SW480 (cell line): ENCODE results near the gene OVAAL.

Experiments
- DNase-seq: peaks from one replicate; pipeline ENCODE4 v3.0.0-alpha.2; 2016; ENCODE audit warnings: low spot score

OVAAL gene

DNA sequence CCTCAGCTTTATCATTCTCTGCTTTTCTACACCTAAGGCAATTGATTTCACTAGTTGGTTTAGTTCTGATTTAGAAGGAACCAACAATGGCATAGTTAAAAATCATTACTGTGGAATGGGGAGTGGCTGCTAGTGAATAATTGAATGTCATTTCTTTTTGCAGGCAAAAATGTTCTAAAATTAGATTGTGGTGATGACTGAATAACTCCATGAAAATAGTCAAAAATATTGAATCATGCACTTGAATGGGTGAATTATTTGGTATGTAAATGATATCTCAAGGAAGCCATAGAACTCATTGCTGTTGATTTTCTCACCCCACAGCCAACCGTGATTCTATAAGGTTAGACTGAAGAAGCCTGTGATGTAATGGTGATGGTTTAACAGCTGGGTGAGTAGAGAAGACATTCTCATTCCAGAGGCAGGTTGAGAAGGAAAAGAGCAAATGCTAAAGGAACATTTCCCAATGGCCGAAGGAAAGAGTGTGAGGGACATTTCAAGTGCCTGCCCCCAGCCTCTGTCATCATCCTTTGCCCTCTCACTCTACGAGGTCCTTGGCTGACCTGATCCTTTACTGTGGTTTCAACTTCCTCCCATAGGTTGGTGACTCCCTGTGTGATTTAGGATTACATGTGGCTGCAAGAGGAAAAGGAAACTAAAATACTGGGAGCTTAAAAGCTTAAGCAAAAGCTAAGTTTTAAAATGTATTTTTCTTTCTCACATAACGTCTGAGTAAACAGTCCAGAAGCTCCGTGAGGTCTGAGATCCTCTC is 12.5 kb downstream of the OVAAL start:
- DNase-seq = no peak

DNA sequence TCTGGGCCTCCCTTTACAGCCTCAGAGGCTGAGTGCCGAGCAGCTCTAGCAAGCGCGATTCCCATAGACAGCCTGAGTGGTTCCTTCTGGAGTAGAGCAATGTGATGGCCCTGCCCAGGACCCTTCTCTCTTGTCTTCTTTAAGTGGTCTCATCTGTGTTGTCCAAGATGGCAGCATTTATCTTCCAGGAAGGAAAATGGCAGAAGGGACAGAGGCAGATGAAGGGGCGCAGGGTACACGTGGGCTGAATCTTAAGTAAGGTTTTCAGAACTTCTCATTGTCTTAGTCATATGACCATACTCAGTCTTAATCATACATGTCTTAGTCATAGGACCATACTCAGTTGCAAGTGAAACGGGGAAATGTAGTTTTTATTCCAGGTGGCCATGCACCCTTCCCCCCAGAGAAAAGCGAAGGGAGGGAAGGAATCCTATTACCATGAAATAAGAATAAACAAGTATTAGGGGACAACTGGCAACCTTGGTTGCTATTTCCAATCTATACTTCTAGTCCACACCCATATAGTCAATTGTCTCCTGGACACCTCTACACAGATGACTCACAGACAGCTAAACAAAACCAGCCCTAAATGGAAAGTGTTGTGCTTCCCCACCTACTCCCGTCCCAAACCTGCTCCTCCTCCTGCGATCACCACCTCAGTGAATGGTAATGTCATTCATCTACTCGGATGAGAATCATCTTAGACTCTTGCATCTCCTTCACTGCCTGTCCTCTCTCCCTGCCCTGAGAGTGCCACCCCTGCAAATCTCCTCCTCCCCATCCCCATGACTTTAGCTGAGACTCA is 13.3 kb downstream of the OVAAL start:
- peak; percentile 39 for DNase-seq

DNA sequence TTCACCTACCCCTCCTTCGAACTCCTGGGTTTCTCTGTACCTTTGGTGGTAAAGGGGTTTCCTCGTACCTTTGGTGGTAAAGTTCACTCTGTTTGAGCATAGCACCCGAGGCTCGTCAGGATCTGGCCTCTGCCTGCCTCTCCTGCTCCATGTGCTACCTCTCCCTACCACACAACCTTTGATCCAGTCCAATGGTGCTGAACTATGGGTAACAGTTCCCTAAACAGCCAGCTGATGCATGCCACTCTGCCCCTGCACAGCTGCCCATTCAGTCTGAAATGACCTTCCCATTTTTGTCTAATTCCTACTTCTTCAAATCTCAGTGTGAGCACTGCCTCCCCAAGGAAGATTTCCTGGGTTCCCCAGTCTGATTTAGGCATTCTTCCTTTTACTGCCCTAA is 14.0 kb downstream of the OVAAL start:
- no peak for DNase-seq

DNA sequence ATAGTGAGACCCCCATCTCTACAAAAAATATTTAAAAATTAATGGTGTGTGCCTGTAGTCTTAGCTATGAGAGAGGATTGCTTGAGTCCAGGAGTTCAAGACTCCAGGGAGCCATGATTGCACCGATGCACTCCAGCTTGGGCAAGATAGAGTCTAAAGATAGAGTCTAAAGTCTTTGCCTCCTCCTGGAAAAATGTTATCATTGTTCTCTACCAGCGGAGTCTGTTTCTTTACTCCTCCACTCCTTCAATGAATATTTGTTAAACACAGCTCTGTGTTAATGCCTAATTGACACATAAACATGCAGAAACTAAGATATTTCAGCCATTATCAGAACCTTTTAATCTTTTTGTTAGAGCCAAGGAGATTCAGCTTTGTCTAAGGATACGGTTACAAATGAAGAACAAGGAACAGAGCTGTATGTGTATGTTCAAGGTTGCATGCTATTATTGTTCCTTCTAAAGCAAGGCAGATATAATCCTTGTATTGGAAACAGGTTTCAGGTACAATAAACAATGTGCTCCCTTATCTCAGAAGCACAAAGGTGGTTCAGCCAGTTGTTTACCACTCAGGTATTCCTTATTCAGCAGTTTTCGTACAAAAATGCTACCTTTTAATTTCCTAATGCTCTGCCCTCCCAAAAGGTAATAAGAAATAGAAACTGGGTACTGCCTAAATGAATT is 15.4 kb downstream of the OVAAL start:
- no peak for DNase-seq

DNA sequence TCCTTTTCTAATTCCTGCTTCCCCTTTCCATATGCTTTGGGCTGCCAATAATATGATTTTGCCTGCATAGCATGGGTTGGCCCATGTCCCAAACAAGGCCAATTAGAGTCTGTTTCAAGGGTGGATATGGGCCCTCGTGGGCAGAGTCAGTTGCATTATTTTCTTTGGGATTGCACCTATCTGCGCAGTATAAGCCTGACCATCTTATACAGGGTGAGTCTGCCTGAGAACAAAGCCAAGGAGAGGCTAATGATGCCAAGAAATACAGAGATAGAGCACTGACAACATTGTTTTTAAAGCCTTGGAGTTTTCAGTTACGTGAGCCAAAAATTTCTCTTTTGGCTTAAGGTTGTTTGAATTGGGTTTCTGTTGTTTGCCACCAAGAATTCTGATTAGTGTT is 18.6 kb downstream of the OVAAL start:
- DNase-seq = no peak

DNA sequence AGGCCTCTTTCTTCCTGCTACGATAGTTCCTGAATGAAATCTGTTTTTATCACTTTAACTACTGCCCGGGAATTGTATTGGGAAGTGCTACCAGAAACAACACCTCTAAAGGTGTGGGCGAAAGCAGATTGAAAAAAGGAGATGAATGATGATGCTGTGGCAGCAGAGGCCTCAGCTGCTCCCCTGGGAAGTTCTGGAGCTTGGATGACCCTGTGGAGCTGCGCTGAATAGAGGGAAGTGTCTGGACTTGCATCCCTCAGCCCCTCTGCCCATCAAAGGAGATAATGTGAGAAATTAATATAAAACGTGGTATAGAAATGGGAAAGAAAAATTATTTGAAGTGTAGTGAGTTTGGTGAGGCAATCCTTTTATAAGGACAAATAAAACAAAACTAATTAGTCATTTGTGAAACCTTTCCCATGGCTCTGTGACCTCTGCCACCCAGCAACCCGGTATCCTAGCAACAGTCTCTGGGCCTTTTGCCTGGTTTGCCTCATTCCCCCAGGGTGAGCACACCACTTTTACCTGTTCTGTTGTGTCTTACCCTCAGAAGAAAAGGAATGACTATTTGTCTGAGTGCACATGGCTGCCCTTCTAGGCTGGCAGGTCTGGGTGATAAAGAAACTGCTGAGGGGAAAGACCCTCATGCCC is 21.3 kb downstream of the OVAAL start:
- no peak for DNase-seq

DNA sequence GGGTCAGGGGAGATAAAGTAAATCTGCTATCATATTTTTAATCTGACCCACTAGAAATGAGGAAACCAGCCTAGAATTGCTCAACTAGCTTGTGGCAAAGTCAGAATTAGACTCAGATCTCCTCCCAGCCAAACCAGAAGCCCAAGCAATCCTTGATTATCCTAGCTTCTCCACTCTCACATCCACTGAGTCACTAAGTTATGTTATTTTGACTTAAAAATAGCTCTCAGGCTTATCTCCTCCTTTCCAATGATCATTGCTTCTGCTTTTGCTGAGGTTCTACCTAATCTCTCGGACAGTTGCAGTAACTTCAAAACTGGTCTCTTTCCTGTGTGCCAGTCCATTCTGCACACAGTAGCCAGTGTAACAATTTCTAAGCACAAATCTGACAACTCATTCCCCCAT is 22.9 kb downstream of the OVAAL start:
- no peak for DNase-seq

DNA sequence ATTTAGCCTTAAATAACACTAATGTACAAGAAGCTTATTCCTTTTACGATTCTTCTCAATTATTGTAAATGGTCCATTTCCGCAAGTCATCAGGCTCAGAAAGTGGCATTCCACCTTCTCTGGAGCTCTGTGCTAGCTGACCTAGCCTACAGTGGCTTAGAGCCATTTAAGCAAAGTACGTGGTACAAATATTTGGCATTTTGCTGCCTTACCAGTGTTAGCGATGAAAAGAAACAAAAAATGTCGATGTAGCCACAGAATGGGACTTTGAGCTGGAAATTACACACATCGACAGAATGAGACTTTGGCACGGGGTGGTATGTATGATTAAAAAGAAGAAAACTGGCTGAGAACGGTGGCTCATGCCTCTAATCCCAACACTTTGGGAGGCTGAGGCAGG is 26.1 kb downstream of the OVAAL start:
- no peak for DNase-seq

DNA sequence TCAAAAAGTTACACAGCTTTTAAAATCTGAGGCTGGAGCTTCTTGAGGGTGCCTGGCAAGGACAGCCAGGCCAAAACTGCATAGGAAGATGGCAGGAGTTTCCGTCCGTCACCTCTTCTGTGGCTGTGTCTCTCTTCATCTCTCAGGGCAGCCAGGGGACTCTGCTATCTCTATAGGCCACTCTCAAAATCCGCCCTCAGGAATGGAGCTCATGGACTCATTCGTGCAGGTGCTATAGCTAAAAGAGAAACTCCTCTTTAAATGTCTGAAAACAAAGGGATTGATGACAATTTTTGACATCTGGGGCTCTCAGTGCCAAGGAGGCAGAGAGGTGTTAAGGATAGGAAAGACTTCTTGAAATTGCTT is 27.2 kb downstream of the OVAAL start:
- no peak for DNase-seq

DNA sequence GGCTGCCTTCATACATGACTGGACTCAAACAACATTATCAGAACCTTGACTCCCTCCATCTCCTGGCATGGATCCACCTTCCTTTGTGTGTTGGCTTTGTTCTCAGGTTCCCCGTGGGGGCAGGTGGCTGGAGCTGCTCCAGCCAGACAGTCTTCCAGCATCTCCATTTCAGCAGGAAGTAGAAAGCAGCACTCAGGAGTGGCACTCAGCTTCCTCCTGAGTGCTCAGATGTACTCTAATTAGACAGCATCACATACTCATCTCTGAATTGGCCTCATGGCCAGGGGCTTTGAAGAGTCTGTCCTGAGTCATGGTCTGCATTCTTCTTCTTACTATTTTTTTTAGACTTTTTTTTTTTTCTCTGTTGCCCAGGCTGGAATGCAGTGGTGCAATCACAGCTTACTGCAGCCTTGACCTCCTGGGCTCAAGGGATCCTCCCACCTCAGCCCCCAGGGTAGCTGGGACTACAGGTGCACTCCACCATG is 27.9 kb downstream of the OVAAL start:
- DNase-seq = no peak

DNA sequence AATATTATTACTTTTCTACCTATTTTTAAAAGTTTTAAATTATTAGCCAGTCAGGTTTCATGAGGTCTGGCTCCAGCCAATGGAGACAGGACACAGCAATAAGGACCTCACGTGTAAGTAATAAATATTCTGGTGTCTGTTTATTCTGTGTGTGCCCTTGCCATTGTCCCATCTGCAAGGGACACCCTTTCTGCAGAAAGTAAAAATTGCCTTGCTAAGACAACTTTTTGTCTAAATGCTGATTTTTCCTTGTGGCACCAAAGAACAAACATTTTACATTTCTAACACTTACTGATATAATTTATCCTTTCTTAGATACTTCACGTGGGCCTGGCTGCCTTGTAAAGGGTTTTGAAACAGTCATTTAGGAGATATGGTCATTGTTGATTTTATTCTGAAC is 29.4 kb downstream of the OVAAL start:
- no peak for DNase-seq

DNA sequence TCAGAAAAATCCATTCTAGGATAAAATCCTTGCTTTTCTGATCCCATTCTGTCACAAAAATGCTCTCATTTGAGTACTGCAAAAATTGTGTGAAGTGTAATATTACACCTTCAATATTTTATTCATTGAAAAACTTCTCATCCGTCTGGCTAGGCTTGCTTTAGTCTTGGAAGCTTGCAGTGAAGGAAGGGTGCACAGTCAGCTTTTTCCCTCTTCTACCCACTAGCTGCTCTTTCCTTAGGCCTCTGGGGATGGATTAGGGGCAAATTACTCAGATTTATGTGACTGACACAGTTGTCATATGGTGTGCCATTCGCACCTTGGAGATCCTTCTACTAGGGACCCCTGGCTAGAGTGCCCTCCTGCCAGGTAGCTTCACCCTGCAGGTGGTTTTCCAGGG is 32.1 kb downstream of the OVAAL start:
- DNase-seq = no peak

DNA sequence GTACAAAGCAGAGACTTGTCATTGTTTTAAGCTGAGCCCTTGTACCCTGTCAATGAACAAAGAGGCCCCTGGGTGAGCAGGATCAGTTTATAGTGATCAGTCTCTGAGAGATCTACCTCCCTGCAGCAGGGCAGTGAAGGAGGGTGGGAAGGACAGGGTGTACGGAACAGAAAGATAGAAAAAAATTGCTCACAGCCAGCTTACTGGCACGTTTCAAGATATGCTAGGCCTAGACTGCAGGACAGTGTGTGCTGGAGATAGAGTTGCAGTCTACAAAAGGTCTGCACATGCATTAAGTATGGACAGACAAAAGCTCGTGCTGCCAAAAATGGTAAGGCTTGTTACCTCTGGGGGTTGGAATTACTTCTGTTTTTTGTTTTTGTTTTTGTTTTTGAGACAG is 34.6 kb downstream of the OVAAL start:
- no peak for DNase-seq

DNA sequence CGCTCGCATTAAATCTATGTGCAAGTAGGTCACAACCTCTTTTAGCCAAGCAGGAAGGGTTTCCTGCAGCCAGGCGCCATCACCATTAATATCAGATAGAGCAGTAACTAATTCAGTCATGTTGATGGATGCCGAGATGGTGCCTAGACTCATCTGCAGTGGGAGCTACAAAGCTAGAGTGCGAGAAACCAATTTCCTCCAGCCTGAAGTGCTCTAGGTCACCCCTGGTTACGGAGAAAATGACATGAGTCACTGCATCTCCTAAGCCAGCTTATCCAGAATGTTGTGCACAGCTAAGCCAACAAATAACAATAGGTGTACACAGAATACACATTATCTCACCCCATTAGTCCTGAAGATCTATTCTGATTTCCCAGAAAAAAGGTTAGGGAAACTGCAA is 36.0 kb downstream of the OVAAL start:
- DNase-seq = no peak

DNA sequence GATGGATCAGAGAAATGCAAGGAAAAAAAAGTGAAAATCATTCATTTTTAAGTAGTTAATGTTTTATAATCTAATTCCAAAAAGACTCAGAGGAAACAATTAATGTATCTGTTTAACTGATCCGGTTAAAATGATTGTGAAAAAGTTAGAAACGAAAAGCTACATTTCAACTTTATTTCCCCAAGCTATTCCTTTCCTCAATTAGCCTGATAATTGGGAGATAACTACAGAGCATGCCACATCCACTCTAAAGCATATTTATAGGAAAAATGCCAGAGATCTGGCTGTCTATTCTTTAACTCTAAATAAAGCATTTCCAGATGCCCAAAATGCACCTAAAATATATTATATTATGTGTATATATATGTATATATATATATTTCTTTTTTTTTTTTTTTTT is 37.2 kb downstream of the OVAAL start:
- no peak for DNase-seq

DNA sequence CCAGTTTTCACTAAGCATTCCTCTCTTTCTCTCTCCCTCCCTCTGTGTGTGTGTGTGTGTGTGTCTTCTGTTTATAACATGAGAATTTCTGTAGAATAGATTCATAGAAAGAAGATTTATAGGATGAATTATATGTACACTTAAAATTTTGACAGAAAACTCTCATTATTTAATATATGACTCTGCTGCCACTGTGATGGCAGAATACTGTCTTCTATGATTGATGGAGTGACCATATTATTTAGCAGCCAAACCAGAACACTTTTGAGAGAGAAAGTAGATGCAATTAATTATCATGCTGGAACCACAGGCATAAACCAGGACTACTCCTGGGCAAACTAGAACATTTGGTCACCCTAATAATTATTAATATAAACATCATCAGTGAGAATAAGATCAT is 38.8 kb downstream of the OVAAL start:
- DNase-seq = no peak

DNA sequence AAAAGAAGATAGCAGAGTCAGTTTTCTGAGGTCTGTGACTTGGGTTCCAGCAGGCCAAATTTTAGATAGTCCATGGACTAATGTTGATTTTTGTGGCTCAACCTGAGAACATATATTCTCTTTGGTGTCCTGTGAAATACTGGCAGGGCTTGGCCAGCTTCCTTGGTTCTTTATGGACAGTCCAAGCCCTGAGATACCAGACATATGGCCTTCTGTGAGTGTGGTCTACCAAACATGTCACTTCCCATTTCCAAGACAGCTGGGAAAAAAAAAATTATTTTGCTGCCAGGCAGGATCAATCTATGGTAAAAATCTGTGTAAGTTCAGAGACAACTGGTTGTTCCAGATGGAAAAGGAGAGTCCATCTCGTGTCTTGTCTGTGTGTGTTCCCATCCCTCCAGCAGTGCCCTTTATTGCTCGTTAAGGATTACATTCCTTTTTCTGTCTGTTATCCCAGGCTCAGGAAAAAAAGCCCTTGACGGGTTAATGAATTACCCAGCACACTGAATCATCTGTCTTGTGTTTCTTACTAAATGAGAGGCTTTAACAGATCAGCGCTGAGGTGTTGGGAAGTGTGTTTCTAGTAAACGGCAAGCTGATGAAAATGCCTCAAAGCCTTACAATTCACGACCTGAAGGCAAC is 39.7 kb downstream of the OVAAL start:
- DNase-seq = peak; percentile 52

DNA sequence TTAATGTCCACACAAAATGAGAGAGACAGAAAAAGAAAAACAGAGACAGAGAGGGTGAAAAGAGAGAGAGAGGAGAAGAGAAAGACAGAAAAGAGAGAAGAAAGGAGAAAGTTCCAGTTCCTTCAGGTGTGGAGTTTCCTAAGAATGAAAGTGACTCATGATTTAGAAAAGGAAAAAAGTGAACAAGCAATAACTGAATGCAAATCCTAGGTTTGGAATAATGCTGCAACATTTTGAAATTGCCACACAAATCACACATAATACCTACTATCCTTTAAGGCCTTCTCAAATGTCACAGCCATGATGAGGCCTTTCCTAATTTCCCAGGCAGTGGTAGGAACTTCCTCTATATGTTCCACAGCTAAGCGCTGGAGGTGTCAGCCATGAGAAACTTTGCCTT is 41.6 kb downstream of the OVAAL start:
- DNase-seq = no peak

DNA sequence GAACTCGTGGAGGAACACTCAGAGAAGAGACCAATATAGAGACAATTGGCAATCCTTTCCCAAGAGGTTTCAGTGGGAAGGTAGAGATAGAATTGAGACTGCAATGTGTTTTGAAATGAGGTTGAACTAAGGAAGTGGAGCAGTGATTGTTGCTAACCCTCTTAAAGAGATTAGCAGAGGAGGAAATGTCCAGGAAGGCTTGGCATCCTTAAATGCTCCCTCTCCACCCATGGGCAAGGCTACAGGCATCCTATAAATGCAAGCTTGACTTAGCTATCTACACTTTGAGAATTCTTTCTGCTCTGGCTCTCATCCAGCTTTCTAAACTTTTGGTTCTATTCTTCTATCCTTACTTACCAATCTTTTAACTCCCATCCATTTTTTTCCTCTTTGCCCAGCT is 42.7 kb downstream of the OVAAL start:
- no peak for DNase-seq

DNA sequence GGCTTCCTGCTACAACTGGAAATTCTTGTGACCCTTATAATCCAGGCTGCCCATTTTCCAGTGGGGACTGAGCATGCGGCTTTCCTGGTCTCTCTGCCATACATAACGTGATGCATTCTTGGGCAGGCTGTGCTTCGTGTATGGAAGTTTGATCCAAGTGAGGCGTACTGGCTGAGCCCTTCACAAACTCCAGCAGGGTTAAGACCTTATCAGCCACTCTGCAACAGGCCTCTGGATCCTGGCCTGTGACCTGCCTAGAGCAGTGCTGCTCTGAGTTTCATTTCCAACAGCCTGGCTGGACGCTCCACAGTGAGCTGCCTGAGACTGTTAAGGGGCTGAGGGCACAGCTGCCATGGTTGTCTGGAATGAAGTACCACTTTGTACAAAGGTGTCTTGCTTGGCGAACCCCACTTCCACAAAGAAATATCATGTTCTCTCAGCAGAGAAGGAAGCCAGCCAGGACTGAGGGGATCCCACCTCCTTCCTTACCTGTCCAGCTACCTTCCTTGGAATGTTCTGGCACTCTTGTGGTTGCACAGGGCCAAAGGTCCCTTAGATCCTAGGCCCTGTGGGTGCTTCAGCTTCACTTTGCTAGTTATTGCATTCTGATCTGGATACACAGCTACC is 44.6 kb downstream of the OVAAL start:
- DNase-seq = no peak

DNA sequence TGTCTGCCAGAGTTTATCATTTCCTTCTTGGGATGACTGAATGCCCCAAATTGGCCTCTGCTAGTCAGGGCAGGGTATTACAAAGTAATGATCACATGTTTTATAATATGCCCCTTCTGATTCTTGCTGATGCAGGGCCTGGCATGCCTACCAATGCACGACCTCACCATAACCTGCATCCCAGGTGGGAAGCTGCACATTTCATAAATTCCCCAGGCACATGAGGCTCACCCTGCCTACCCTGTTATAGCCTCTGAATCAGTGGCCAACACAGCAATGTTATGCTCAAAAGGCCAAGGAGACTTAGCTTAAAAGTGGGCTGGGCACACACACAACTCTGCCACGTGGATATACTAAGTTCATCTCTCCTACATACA is 45.1 kb downstream of the OVAAL start:
- no peak for DNase-seq

DNA sequence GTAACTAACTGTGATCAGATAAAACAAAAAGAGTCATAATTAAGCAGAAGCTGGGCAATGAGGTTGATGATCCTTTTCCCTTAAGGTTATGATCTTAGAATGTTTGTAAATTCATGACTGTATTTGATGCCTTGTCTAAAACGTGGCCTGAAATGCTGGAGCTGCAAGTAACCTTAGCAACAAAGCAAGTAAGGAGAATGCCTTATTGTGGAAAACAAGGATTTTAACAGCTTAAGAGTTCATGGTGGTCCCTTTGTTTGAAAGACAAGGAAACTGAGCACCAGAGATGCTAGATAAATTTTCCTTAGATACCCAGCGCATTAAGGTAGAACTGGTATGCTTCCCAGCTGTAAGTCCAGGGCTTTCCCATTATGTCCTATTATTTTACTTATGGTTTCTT is 47.4 kb downstream of the OVAAL start:
- DNase-seq = no peak
